Liver (tissue), 9 donors: ENCODE results near the gene PIGH. TPM values are rescaled to one million over a fixed set of nuclear protein-coding genes. Genes with fewer than 3 reads are reported as not detected.

ENCODE experiments used
- DNase-seq: peaks from one replicate; pipeline ENCODE4 v3.0.0-alpha.2; 2017; ENCODE audit warnings: low spot score
- H3K27ac ChIP-seq, 2 donors: one replicate each; pipeline ENCODE4 v1.7.0; 2013; ENCODE audit warnings: inconsistent platforms in 2 of 2, low read length in 2 of 2, control low read depth in 1 of 2, low read depth in 1 of 2, mild to moderate bottlenecking in 1 of 2
- H3K27me3 ChIP-seq, 4 donors: one replicate each; pipeline versions ENCODE4 v1.6.1 to v1.7.0; 2013; ENCODE audit warnings: low read length in 3 of 4, inconsistent platforms in 1 of 4, mild to moderate bottlenecking in 1 of 4, moderate library complexity in 1 of 4; ENCODE audit not compliant: control insufficient read depth in 4 of 4, insufficient read depth in 4 of 4
- H3K36me3 ChIP-seq, 4 donors: one replicate each; pipeline versions ENCODE4 v1.6.1 to v1.7.0; 2013; ENCODE audit warnings: low read length in 3 of 4, mild to moderate bottlenecking in 3 of 4, low read depth in 1 of 4, moderate library complexity in 1 of 4; ENCODE audit not compliant: control insufficient read depth in 4 of 4, insufficient read depth in 3 of 4
- H3K4me1 ChIP-seq, 4 donors: one replicate each; pipeline versions ENCODE4 v1.6.1 to v1.7.0; 2013; ENCODE audit warnings: low read length in 3 of 4, mild to moderate bottlenecking in 3 of 4, moderate library complexity in 1 of 4; ENCODE audit not compliant: control insufficient read depth in 4 of 4, insufficient read depth in 4 of 4
- H3K4me3 ChIP-seq, 3 donors: one replicate each; pipeline versions ENCODE4 v1.6.1 to v1.7.0; 2013; ENCODE audit warnings: low read length in 3 of 3, control low read depth in 1 of 3, low read depth in 1 of 3, mild to moderate bottlenecking in 1 of 3
- H3K9ac ChIP-seq, 2 donors: one replicate each; pipeline ENCODE4 v1.7.0; 2013; ENCODE audit warnings: low read length in 2 of 2, mild to moderate bottlenecking in 2 of 2, moderate library complexity in 2 of 2, control low read depth in 1 of 2, low read depth in 1 of 2
- H3K9me3 ChIP-seq, 4 donors: one replicate each; pipeline versions ENCODE4 v1.6.1 to v1.7.0; 2013; ENCODE audit warnings: low read length in 3 of 4; ENCODE audit not compliant: control insufficient read depth in 4 of 4
- EGR1 ChIP-seq, 2 donors: IDR thresholded peaks; 2 replicates each; pipeline ENCODE4 v1.6.1; 2016 to 2018; ENCODE audit warnings: antibody characterized with exemption in 2 of 2, low read depth in 2 of 2
- FOXA1 ChIP-seq: IDR thresholded peaks from 2 replicates; pipeline ENCODE4 v1.6.1; 2016; ENCODE audit warnings: antibody characterized with exemption
- FOXA2 ChIP-seq: IDR thresholded peaks from 2 replicates; pipeline ENCODE4 v1.6.1; 2016; ENCODE audit warnings: antibody characterized with exemption
- GABPA ChIP-seq, 2 donors: IDR thresholded peaks in 1 of 2; conservative IDR thresholded peaks in 1 of 2; 2 replicates each; pipeline ENCODE4 v1.6.1; 2016; ENCODE audit warnings: antibody characterized with exemption in 2 of 2, mild to moderate bottlenecking in 1 of 2, moderate library complexity in 1 of 2
- HNF4A ChIP-seq, 2 donors: conservative IDR thresholded peaks; 2 replicates each; pipeline ENCODE4 v1.6.1; 2016; ENCODE audit warnings: antibody characterized with exemption in 2 of 2, mild to moderate bottlenecking in 2 of 2
- HNF4G ChIP-seq: IDR thresholded peaks from 2 replicates; pipeline ENCODE4 v1.6.1; 2016; ENCODE audit warnings: antibody characterized with exemption
- JUND ChIP-seq, 2 donors: IDR thresholded peaks; 2 replicates each; pipeline ENCODE4 v1.6.1; 2016; ENCODE audit warnings: antibody characterized with exemption in 2 of 2
- NR2F2 ChIP-seq: IDR thresholded peaks from 2 replicates; pipeline ENCODE4 v1.6.1; 2016; ENCODE audit warnings: antibody characterized with exemption
- RAD21 ChIP-seq, 2 donors: IDR thresholded peaks; 2 replicates each; pipeline ENCODE4 v1.6.1; 2016; ENCODE audit warnings: antibody characterized with exemption in 2 of 2, mild to moderate bottlenecking in 2 of 2
- RXRA ChIP-seq, 2 donors: IDR thresholded peaks; 2 replicates each; pipeline ENCODE4 v1.6.1; 2017 to 2018; ENCODE audit warnings: antibody characterized with exemption in 2 of 2, mild to moderate bottlenecking in 1 of 2
- SP1 ChIP-seq: IDR thresholded peaks from 2 replicates; pipeline ENCODE4 v1.6.1; 2018; ENCODE audit warnings: antibody characterized with exemption, mild to moderate bottlenecking
- TAF1 ChIP-seq: conservative IDR thresholded peaks from 2 replicates; pipeline ENCODE4 v1.6.1; 2016; ENCODE audit warnings: antibody characterized with exemption, mild to moderate bottlenecking
- YY1 ChIP-seq: IDR thresholded peaks from 2 replicates; pipeline ENCODE4 v1.6.1; 2016; ENCODE audit warnings: antibody characterized with exemption, mild to moderate bottlenecking
- WGBS: extraction: QIAGEN DNeasy Blood & Tissue Kit; methylation state at CpG from one replicate; pipeline ENCODE4 v1.1.7; 2013; 5-methylcytosine and 5-hydroxymethylcytosine counted together
- polyA plus RNA-seq, 2 donors: library from polyadenylated mRNA; stranded (reverse) in 1 of 2; unstranded in 1 of 2; fragments of 200-250 nt in 1 of 2; fragments of >200 nt in 1 of 2; fragmentation: Nextera tagmentation in 1 of 2; extraction: Ambion mirVana in 1 of 2; gene quantifications; one replicate each; pipeline versions ENCODE4 v1.2.1 to v1.2.3, GENCODE V29; 2013 to 2015
- total RNA-seq, 2 donors: library from RNA; depleted of rRNA; stranded (reverse); fragments of >200 nt; gene quantifications; one replicate each; pipeline ENCODE4 v1.2.3, GENCODE V29; 2014
- TF ChIP-seq, protein P1 (sequence below): IDR thresholded peaks from 2 replicates; pipeline ENCODE4 v1.6.1; 2016; ENCODE audit warnings: antibody characterized with exemption, mild to moderate bottlenecking
- TF ChIP-seq, protein P2 (sequence below): IDR thresholded peaks from 2 replicates; pipeline ENCODE4 v1.6.1; 2016; ENCODE audit warnings: antibody characterized with exemption
- TF ChIP-seq, protein P3 (sequence below): IDR thresholded peaks from 2 replicates; pipeline ENCODE4 v1.6.1; 2016; ENCODE audit warnings: antibody characterized with exemption
- TF ChIP-seq, protein P4 (sequence below): fragments of 150-350 bp; IDR thresholded peaks from 2 replicates; pipeline ENCODE4 v1.5.1; 2017; ENCODE audit warnings: improper control_type of control experiment, low read depth, low read length; ENCODE audit not compliant: missing input control
- TF ChIP-seq, protein P5 (sequence below): IDR thresholded peaks from 2 replicates; pipeline ENCODE4 v1.6.1; 2016; ENCODE audit warnings: antibody characterized with exemption
- donor health status: healthy.
- donor health status: healthy.
- donor health status: healthy.
- donor health status: healthy.
- donor health status: healthy.

The PIGH gene
- total and polyA plus RNA-seq, 4 donors: 14.2 to 36.1 (median 21.7) TPM

DNA sequence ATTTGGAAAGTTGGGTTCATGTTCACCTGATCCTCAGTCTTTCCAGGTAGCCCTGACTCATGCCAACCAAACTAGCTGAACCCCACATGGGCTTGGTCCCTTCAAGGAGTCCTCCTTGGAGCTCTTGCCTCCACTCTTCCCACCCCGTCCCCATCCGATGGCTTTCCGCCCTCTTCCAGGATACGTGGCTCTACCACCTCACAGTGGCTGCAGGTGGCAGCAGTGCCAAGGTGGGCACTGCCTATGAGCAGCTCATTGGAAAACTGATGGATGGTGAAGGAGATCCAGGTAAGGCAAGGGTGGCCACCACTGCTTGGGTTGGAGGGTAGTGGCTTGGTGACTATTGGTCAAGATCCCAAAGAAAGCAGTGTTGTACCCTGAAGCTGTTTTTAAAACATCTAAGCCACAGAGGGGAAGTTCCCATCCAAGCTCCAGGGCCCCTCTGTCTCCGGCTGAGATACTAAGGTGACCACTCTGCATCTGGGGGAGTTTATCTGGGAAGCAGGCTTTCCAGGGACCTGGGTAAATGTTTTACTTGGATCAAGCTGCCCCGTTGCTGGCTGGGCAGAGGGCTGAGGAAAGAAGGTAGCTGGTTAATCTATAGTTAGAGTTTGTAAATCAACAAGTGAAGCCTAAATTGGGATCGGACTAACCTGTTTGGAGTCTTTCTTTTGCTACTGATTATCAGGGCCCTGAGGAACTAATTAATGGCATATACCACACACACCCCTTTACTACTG, 23.7 kb downstream of the PIGH start:
- Histone ChIP-seq H3K9ac (no peak overlapping the region), H3K36me3 (no peaks in the 10 kb centered on the region), H3K27me3 (no peaks in the 10 kb centered on the region), H3K4me1 (peaks cover 0 to 2% (median 0%) of the 10 kb centered on the region in 4 donors), H3K4me3 (no peak overlapping the region), H3K9me3 (no peaks in the 10 kb centered on the region), H3K27ac (no peak overlapping the region)
- TF ChIP-seq NR2F2 (no peak), EGR1 (IDR thresholded peaks at IDR 0.05; ENCODE audit: low read depth in 2 of 2) (no peak), GABPA (IDR thresholded peaks at IDR 0.05 in 1 of 2, conservative IDR thresholded peaks at IDR 0.05 in 1 of 2) (no peak), RXRA (IDR thresholded peaks at IDR 0.05) (no peak), SP1 (no peak), HNF4G (no peak), HNF4A (conservative IDR thresholded peaks at IDR 0.05) (no peak), YY1 (no peak), FOXA2 (no peak), JUND (IDR thresholded peaks at IDR 0.05) (no peak), FOXA1 (no peak), TAF1 (no peak), RAD21 (IDR thresholded peaks at IDR 0.05) (no peak)
- TF ChIP-seq, protein P1, sequence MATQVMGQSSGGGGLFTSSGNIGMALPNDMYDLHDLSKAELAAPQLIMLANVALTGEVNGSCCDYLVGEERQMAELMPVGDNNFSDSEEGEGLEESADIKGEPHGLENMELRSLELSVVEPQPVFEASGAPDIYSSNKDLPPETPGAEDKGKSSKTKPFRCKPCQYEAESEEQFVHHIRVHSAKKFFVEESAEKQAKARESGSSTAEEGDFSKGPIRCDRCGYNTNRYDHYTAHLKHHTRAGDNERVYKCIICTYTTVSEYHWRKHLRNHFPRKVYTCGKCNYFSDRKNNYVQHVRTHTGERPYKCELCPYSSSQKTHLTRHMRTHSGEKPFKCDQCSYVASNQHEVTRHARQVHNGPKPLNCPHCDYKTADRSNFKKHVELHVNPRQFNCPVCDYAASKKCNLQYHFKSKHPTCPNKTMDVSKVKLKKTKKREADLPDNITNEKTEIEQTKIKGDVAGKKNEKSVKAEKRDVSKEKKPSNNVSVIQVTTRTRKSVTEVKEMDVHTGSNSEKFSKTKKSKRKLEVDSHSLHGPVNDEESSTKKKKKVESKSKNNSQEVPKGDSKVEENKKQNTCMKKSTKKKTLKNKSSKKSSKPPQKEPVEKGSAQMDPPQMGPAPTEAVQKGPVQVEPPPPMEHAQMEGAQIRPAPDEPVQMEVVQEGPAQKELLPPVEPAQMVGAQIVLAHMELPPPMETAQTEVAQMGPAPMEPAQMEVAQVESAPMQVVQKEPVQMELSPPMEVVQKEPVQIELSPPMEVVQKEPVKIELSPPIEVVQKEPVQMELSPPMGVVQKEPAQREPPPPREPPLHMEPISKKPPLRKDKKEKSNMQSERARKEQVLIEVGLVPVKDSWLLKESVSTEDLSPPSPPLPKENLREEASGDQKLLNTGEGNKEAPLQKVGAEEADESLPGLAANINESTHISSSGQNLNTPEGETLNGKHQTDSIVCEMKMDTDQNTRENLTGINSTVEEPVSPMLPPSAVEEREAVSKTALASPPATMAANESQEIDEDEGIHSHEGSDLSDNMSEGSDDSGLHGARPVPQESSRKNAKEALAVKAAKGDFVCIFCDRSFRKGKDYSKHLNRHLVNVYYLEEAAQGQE: no peak
- TF ChIP-seq, protein P2, sequence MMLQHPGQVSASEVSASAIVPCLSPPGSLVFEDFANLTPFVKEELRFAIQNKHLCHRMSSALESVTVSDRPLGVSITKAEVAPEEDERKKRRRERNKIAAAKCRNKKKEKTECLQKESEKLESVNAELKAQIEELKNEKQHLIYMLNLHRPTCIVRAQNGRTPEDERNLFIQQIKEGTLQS: no peak
- TF ChIP-seq, protein P3, sequence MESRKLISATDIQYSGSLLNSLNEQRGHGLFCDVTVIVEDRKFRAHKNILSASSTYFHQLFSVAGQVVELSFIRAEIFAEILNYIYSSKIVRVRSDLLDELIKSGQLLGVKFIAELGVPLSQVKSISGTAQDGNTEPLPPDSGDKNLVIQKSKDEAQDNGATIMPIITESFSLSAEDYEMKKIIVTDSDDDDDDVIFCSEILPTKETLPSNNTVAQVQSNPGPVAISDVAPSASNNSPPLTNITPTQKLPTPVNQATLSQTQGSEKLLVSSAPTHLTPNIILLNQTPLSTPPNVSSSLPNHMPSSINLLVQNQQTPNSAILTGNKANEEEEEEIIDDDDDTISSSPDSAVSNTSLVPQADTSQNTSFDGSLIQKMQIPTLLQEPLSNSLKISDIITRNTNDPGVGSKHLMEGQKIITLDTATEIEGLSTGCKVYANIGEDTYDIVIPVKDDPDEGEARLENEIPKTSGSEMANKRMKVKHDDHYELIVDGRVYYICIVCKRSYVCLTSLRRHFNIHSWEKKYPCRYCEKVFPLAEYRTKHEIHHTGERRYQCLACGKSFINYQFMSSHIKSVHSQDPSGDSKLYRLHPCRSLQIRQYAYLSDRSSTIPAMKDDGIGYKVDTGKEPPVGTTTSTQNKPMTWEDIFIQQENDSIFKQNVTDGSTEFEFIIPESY: no peak
- TF ChIP-seq, protein P4, sequence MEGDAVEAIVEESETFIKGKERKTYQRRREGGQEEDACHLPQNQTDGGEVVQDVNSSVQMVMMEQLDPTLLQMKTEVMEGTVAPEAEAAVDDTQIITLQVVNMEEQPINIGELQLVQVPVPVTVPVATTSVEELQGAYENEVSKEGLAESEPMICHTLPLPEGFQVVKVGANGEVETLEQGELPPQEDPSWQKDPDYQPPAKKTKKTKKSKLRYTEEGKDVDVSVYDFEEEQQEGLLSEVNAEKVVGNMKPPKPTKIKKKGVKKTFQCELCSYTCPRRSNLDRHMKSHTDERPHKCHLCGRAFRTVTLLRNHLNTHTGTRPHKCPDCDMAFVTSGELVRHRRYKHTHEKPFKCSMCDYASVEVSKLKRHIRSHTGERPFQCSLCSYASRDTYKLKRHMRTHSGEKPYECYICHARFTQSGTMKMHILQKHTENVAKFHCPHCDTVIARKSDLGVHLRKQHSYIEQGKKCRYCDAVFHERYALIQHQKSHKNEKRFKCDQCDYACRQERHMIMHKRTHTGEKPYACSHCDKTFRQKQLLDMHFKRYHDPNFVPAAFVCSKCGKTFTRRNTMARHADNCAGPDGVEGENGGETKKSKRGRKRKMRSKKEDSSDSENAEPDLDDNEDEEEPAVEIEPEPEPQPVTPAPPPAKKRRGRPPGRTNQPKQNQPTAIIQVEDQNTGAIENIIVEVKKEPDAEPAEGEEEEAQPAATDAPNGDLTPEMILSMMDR: no peak
- TF ChIP-seq, protein P5, sequence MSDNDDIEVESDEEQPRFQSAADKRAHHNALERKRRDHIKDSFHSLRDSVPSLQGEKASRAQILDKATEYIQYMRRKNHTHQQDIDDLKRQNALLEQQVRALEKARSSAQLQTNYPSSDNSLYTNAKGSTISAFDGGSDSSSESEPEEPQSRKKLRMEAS: no peak
- 79% methylated on average over 7 of the region's 7 CpGs for WGBS
- DNase-seq: no peak
